Omental fat pad (tissue), 4 donors: ENCODE data around the gene TEX35. TPM values are rescaled to one million over a fixed set of nuclear protein-coding genes. Genes with fewer than 3 reads are reported as not detected.

Experiments used
- ATAC-seq: fragments of 150-250 bp; one replicate; pipeline ENCODE4 v1.9.1; 2016; ENCODE audit warnings: mild to moderate bottlenecking, moderate library complexity; ENCODE audit not compliant: low FRiP score
- DNase-seq: peaks from one replicate; pipeline ENCODE4 v3.0.0-alpha.2; 2019; ENCODE audit warnings: low spot score
- CTCF ChIP-seq, 3 donors: fragments of 450-650 bp; IDR thresholded peaks; one replicate each; pipeline ENCODE4 v1.5.1; 2016 to 2017; ENCODE audit warnings: antibody characterized with exemption in 3 of 3, mild to moderate bottlenecking in 3 of 3, moderate library complexity in 2 of 3
- total RNA-seq, 4 donors: library from RNA; depleted of rRNA; stranded (reverse); fragments of >200 nt; gene quantifications; one replicate each; pipeline ENCODE4 v1.1.0, GENCODE V29; 2016

Gene TEX35
- total RNA-seq, 4 donors from 2014 or later = not detected

GRCh38 chr1:178516110-178516509 is 3.2 kb downstream of the TEX35 start:
- ATAC-seq (no peak), DNase-seq (no peak)
- no peak for TF ChIP-seq CTCF (IDR thresholded peaks at IDR 0.05)

GRCh38 chr1:178518894-178519293 is 6.0 kb downstream of the TEX35 start:
- ATAC-seq = no peak
- DNase-seq = no peak
- TF ChIP-seq CTCF (IDR thresholded peaks at IDR 0.05) = no peak

GRCh38 chr1:178520803-178521202 is 7.9 kb downstream of the TEX35 start:
- no peak for TF ChIP-seq CTCF (IDR thresholded peaks at IDR 0.05)
- ATAC-seq (no peak), DNase-seq (no peak)

- DNase-seq = no peak
- ATAC-seq = no peak
- no peak for TF ChIP-seq CTCF (IDR thresholded peaks at IDR 0.05)
These were observed 8.3 kb downstream of the TEX35 start for GRCh38 chr1:178521241-178521640.

- DNase-seq = no peak
- TF ChIP-seq CTCF (IDR thresholded peaks at IDR 0.05) = no peak
- ATAC-seq = no peak
These were observed 14.2 kb downstream of the TEX35 start for GRCh38 chr1:178527117-178527516.

GRCh38 chr1:178528228-178528952 is 15.5 kb downstream of the TEX35 start:
- TF ChIP-seq CTCF (IDR thresholded peaks at IDR 0.05) = no peak
- DNase-seq (no peak), ATAC-seq (no peak)

- no peak for ATAC-seq
- no peak for DNase-seq
- TF ChIP-seq CTCF (IDR thresholded peaks at IDR 0.05) = no peak
These were observed 16.0 kb downstream of the TEX35 start for GRCh38 chr1:178528953-178529335.
